ENCODE results near the gene GRM4. TPM values are rescaled to one million over a fixed set of nuclear protein-coding genes. Genes with fewer than 3 reads are reported as not detected.
A peak's percentile ranks its signal among the peaks of the same experiment; 100 is the strongest.

Gene GRM4
- total RNA-seq, 8 experiments from 2014 or later = 0.56 to 4.3 (median 1.0) TPM

DNA sequence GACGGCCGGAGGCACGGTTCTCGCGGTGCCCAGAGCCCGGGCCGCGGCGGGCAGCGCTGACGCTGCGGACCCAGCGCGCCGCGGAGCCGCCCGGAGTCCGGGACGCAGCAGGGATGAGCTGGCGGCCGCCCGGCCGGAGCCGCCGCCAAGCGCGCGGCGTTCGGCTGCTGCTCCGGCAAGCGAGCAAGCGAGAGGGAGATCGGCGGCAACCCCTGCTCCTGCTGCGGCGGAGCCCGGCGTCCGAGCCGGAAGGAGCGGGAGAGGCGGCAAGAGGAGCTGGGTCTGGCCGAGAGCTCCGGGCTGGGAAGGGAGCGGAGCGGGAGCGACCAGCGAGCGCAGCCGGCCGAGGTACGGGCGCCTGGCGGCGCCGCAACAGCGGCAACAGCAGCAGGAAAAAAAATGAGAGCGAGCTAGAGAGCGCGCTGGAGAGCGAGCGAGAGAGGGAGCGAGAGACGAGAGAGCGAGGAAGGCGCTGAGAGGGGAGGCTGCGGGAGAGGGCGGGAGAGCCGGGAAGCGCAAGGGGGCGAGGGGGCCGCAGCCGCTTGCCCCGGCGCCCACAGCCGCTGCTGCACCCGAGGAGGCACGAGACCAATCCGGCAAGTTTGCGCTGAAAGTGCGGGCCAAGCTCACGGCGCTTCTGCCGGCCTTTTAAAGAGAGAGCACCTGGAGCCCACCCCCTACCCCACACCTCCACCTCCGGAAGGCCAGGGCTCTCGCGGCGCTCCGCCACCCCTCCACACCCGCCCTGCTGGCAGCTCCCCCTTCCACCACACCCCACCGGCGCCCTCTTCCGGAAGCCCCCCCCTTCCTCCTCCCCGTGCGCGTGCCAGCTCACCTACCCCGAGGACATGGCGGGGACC, 496 bp downstream of the GRM4 start:
- peak; percentile 16 to 80 (median 36) for ATAC-seq (replicated peaks in 6 of 8)
- H3K4me1 ChIP-seq (replicated peaks in 1 of 2) = peaks cover 29 to 47% of the 10 kb centered on the region in 2 donors
- in situ Hi-C loops (cut with MboI; ENCODE audit: low pct_unique_long_range_greater_than_20kb in 2 of 9, low sequenced_read_pairs in 9 of 9, unreplicated experiment in 9 of 9) = loop anchor here in 3 of 9 experiments (25.0 kb wide), 1 partner anchor 383 kb away; no protein-coding TSS in a partner anchor
- H3K27ac ChIP-seq = peak overlapping the region in 1 of 2 donors; percentile 44
- H3K4me3 ChIP-seq = peak overlapping the region; percentile 35 to 52 (median 38)
- 0% methylated on average over 6 to 16 of the region's 100 CpGs; no CpG with 5 or more reads in 6 of the 10 experiments for WGBS, 10 experiments

DNA sequence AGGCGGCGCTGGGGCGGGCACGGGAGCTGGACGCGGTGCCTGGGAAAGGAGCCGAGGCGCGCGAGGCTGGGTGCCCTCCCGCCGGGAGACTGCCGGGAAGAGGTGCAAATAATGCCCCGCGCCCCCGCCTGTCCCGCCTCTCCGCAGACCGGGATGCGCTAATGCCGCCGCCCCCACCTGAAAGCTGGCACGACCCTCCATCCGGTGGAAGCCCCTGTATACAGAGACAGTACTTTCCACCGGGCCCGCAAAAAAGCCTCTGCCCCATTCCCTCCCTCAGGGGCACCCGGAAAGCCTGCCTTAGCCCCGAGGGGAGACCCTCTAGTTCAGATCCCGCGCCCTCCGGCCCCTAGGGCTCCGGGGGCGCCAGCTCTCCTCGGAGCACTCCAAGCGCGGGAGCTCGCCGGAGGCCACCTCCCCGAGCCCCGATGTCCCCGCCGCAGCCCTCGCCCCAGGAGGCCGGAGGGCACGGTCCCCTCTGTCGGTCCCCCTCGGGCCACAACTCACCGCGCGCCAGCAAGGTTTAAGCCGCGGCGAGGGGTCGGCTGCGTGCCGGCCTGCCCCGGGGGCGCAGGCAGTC, 1.2 kb downstream of the GRM4 start:
- ATAC-seq (replicated peaks in 6 of 8) = peak in 5 of 8 experiments; percentile 7 to 13 (median 12)
- Histone ChIP-seq H3K27ac (peak overlapping the region in 1 of 2 donors; percentile 44), H3K4me1 (replicated peaks in 1 of 2) (peaks cover 29 to 47% of the 10 kb centered on the region in 2 donors), H3K4me3 (peak overlapping the region; percentile 35 to 52 (median 38))
- WGBS, 10 experiments = 0% methylated on average over 5 of the region's 58 CpGs; no CpG with 5 or more reads in 9 of the 10 experiments
- in situ Hi-C loops (cut with MboI; ENCODE audit: low pct_unique_long_range_greater_than_20kb in 2 of 9, low sequenced_read_pairs in 9 of 9, unreplicated experiment in 9 of 9) = loop anchor here in 3 of 9 experiments (25.0 kb wide), 1 partner anchor 382 kb away; no protein-coding TSS in a partner anchor

DNA sequence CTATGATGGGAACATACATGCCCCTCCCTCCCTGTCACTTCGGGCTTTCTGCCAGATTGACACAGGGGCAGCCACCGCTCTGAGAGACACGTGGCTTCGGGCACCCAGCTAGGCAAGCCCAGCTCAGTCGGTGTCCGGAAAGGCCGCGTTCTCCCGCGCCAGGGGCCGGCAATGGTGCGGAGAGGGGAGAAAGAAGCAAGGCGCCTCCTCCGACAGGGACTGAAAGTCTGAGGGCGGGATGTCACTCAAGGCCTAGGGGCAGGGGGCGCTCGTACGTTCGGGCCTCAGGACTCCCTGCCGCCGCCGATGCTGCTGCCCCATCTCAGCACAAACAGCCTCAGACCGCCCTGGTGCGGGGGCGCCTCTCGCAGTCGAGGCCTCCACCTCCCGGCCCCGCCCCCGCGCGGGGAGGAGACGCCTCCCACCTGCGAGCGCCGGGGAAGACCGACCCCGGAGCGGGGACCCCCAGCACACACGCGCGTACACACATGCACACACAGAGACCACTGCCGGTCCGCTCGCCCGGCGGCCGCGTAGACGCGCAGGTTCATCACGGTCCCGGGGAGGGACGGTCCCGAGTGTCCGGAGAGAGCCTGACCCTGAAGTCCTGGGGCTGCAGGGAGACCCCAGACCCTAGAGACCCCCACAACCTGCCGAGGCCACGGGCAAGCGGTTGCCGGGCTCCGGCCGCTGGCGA, 1.9 kb downstream of the GRM4 start:
- peak in 6 of 8 experiments; percentile 67 to 84 (median 82) for ATAC-seq (replicated peaks in 6 of 8)
- 0% methylated on average over 1 to 5 of the region's 63 CpGs; no CpG with 5 or more reads in 6 of the 10 experiments for WGBS, 10 experiments
- H3K4me1 ChIP-seq (replicated peaks in 1 of 2) = peaks cover 27 to 40% of the 10 kb centered on the region in 2 donors

DNA sequence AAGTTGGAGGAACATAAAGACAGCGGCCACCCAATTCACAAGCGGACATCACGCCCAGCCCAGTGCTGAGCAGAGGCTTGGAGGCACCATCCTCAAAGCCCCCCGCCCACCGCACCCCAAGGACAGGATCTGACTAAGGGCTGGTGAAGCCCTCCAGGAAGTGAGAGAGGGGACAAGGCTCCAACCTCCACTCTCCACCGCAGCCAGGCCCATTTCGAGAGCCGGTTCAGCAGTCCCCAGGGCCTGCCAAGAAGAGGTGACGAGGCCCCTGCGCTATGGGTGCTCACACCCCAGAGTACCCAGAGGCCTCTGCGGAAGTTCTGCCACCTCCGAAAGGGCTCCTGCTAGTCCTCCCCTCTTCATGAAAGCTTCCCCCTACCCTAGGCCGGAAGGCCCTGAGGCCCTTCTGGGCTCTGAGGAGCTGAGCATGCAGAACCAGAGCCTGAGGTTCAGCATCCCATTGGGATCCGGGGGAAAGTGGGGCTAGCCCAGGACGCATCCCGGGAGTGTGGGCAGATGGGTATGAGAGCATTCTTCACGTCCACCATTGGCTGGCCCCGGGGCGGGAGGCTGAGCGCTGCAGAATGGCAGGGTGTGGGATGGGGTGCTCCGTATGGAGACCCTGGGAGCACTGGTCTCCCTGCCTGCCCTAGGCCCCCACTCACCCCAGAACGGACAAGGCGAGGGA, 2.5 kb downstream of the GRM4 start:
- Histone ChIP-seq H3K4me3 (peak overlapping the region; percentile 35 to 52 (median 38)), H3K4me1 (replicated peaks in 1 of 2) (peaks cover 20 to 34% of the 10 kb centered on the region in 2 donors), H3K27ac (peak overlapping the region in 1 of 2 donors; percentile 8)
- no peak for ATAC-seq (replicated peaks in 6 of 8)
- in situ Hi-C loops (cut with MboI; ENCODE audit: low pct_unique_long_range_greater_than_20kb in 2 of 9, low sequenced_read_pairs in 9 of 9, unreplicated experiment in 9 of 9) = loop anchor here in 3 of 9 experiments (25.0 kb wide), 1 partner anchor 381 kb away; no protein-coding TSS in a partner anchor
- 40 to 100% (median 88%) methylated on average over 2 to 4 of the region's 23 CpGs; no CpG with 5 or more reads in 7 of the 10 experiments for WGBS, 10 experiments

More for the DNA sequence above, 1.9 kb downstream of the GRM4 start:
- peak overlapping the region in 1 of 2 donors; percentile 8 for H3K27ac ChIP-seq
- in situ Hi-C loops (cut with MboI; ENCODE audit: low pct_unique_long_range_greater_than_20kb in 2 of 9, low sequenced_read_pairs in 9 of 9, unreplicated experiment in 9 of 9) = loop anchor here in 3 of 9 experiments (25.0 kb wide), 1 partner anchor 382 kb away; no protein-coding TSS in a partner anchor
- peak overlapping the region; percentile 35 to 52 (median 38) for H3K4me3 ChIP-seq

DNA sequence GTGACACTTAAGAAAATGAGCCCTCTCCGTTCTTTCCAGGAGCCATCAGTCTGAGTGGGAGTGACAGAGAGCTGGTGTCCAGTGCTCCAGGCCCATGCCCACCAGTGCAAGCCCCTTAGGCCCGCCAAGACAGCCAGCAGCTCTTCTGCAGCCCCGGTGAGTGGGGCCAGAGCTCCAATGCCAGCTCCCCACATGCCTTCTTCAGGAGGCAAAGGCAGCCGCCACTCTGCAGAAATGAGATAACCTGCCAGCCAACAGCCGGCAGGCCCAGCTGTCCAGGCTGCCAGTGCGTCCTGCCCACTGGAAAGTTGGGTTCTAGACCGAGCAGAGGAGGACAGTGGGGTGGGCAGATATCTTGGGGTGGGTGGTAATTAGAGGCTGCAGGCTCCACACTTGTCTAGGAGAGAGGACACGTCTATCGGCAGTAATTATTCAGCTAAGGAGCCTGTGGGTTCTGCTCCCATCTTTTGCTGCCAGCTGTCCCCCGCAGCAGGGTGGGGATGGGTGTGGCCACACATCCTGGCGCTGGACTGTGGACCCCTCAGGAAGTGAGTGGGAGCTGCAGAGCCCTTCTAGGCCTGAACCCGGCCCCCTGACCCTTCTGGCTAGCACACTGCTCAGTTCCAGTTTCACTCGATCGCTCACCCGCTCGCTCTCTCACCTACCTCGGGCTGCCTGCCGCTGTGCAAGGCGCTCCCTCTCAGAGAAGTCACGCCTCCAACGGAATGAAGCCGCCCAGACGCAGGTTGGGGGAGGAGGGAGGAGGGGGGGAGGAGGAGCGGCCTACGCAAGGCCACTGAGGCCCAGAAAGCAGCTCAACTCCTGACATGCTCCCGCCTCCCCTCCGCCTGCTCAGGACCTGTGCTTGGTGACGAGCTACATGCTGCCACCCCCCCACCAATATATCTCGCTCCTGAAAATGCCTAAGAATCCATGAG, 3.6 kb downstream of the GRM4 start:
- 27 to 83% (median 43%) methylated on average over 1 to 8 of the region's 29 CpGs; no CpG with 5 or more reads in 5 of the 10 experiments for WGBS, 10 experiments
- peak in 5 of 8 experiments; percentile 4 to 32 (median 24) for ATAC-seq (replicated peaks in 6 of 8)
- Histone ChIP-seq H3K4me1 (replicated peaks in 1 of 2) (peaks cover 16 to 30% of the 10 kb centered on the region in 2 donors), H3K4me3 (no peak overlapping the region), H3K27ac (peak overlapping the region in 1 of 2 donors; percentile 39)
- in situ Hi-C loops (cut with MboI; ENCODE audit: low pct_unique_long_range_greater_than_20kb in 2 of 9, low sequenced_read_pairs in 9 of 9, unreplicated experiment in 9 of 9) = loop anchor here in 3 of 9 experiments (25.0 kb wide), 1 partner anchor 380 kb away; no protein-coding TSS in a partner anchor

DNA sequence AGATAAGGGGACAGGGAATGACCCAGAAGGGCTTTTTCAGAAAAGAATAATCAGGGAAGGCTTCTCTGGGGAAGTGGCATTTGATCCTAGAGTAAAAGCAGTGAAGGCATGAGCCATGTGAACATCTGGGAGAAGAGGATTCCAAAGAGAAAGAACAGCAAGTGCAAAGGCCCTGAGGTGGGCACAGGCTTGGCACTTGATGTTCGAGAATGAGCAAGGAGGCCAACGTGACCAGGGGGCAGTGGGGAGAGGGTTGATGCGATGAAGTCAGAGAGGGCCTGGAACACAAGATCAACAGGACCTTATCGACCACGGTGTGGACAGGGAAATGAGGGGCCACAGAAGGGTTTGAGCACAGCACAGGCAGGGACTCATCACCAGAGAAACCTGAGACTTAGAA, 5.8 kb downstream of the GRM4 start:
- Histone ChIP-seq H3K4me3 (no peak overlapping the region), H3K4me1 (replicated peaks in 1 of 2) (peaks cover 16 to 31% of the 10 kb centered on the region in 2 donors), H3K27ac (no peak overlapping the region)
- 40 to 100% (median 83%) methylated on average over 1 to 5 of the region's 5 CpGs; no CpG with 5 or more reads in 2 of the 10 experiments for WGBS, 10 experiments
- in situ Hi-C loops (cut with MboI; ENCODE audit: low pct_unique_long_range_greater_than_20kb in 2 of 9, low sequenced_read_pairs in 9 of 9, unreplicated experiment in 9 of 9) = loop anchor here in 3 of 9 experiments (25.0 kb wide), 1 partner anchor 378 kb away; no protein-coding TSS in a partner anchor
- no peak for ATAC-seq (replicated peaks in 6 of 8)

DNA sequence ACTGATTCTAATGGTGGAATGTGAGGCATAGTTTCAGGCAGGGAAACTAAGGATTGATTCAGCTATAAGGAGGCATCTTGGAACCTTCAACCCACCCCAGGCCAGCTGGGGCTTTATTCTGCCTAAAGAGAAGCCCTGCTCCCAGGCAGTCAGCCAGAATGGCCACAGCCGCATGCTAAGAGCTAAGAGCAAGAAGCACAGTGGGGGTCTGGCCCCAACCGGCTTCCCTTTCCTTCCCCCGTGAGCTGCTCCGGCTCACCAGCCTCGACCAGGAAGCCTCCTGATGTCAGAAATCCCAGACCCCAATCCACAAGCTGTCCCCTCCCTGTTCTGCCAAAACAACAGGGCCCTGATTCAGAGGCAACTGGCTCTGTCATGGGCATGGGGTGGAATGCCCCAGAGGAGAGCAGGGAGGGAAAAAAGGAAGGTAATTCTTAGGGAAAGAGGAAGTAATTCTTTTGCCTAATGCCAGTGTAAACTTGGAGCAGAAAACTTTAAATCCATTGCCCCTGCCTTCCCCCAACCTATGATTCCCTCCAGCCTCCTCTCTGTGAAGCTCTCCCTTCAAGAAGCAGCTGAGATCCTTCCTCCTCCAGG, 6.9 kb downstream of the GRM4 start:
- Histone ChIP-seq H3K4me1 (replicated peaks in 1 of 2) (peaks cover 16 to 31% of the 10 kb centered on the region in 2 donors), H3K27ac (no peak overlapping the region), H3K4me3 (no peak overlapping the region)
- in situ Hi-C loops (cut with MboI; ENCODE audit: low pct_unique_long_range_greater_than_20kb in 2 of 9, low sequenced_read_pairs in 9 of 9, unreplicated experiment in 9 of 9) = loop anchor here in 3 of 9 experiments (25.0 kb wide), 1 partner anchor 377 kb away; no protein-coding TSS in a partner anchor
- WGBS, 10 experiments = 16 to 60% (median 40%) methylated on average over 1 to 3 of the region's 5 CpGs; no CpG with 5 or more reads in 5 of the 10 experiments
- ATAC-seq (replicated peaks in 6 of 8) = no peak

DNA sequence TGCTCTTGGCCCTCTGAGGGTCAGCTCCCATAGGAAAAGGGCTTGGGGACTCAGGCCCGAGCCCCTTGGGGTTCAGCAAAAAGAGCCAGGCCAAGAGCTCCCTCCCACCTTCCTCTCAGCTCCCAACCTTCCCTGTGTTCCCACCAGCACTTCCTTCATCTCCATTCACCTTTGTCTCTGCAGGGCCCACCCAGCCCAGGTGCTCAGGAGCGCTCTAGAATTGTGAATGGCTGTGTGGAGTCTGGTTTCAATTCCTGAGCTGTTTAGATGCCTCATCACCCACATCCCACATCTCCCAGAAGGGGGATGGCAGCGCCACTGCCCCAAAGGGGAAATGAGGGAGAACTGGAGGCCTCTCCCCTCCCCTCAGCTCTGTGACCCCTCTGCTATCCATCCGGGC, 7.7 kb downstream of the GRM4 start:
- WGBS, 10 experiments = 0 to 67% (median 0%) methylated on average over 1 to 2 of the region's 4 CpGs; no CpG with 5 or more reads in 7 of the 10 experiments
- H3K4me1 ChIP-seq (replicated peaks in 1 of 2) = peaks cover 10 to 25% of the 10 kb centered on the region in 2 donors

DNA sequence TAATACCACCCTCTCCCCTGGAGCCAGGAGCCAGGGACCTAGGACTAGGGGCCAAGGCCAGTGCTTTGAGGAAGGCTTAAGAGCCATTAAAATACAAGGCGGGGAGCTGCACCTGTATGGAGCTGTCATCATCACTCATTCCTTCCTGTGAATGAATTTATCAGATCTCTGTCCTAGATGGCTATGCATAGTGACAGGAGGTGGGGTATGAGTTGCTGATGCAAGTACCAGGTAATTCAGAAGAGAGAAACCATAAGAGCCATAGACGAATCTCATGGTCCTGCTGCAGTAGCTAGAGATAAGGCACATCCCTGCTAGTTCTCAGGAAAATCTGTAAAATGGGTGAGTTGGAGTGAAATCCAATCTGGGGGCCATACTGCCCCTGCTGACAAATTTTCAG, 10.3 kb downstream of the GRM4 start:
- WGBS, 10 experiments = 0 to 83% (median 69%) methylated on average over 1 to 2 of the region's 2 CpGs; no CpG with 5 or more reads in 4 of the 10 experiments

More for the DNA sequence above, 7.7 kb downstream of the GRM4 start:
- in situ Hi-C loops (cut with MboI; ENCODE audit: low pct_unique_long_range_greater_than_20kb in 2 of 9, low sequenced_read_pairs in 9 of 9, unreplicated experiment in 9 of 9) = loop anchor here in 3 of 9 experiments (25.0 kb wide), 1 partner anchor 376 kb away; no protein-coding TSS in a partner anchor
- Histone ChIP-seq H3K27ac (no peak overlapping the region), H3K4me3 (no peak overlapping the region)
- ATAC-seq (replicated peaks in 6 of 8) = no peak

DNA sequence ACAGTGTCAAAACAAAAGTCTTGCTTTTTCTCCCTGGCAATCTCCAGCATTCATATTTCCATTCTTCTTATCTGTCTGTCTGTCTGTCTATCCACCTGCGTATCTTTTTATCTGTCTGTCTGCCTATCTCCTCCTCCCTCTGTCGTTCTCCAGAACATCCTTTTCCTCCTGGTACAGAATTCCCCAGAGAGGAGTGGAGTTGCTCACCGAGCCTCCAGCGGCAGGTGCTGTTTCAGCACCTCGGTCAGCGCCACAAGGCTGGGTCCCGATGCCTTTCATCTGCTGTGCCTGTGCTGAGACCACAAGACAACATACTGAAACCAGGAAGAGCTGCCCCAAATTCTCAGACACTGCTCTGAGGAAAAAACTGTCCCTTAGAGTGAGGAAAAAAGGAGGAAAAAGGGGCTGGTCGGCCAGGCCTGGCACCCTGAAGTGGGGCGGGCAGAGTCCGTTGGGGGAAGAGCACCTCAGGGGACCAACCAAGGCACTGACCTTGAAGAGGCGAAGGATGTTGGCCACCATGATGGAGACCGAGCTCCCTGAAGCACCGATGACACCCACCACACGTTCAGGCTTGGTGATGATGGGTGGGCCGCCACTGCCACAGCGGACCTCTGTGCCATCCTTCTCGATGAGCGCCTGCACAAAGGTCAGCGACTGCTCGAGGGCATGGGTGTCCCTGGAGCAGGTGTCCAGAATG, 13.3 kb downstream of the GRM4 start:
- Histone ChIP-seq H3K4me3 (no peak overlapping the region), H3K4me1 (replicated peaks in 1 of 2) (peaks cover 2 to 24% of the 10 kb centered on the region in 2 donors), H3K27ac (no peak overlapping the region)
- in situ Hi-C loops (cut with MboI; ENCODE audit: low pct_unique_long_range_greater_than_20kb in 2 of 9, low sequenced_read_pairs in 9 of 9, unreplicated experiment in 9 of 9) = loop anchor here in 3 of 9 experiments (25.0 kb wide), 1 partner anchor 370 kb away; no protein-coding TSS in a partner anchor
- WGBS, 10 experiments = 0 to 37% (median 23%) methylated on average over 1 to 12 of the region's 20 CpGs; no CpG with 5 or more reads in 1 of the 10 experiments
- peak in 6 of 8 experiments; percentile 32 to 82 (median 54) for ATAC-seq (replicated peaks in 6 of 8)

More for the DNA sequence above, 10.3 kb downstream of the GRM4 start:
- in situ Hi-C loops (cut with MboI; ENCODE audit: low pct_unique_long_range_greater_than_20kb in 2 of 9, low sequenced_read_pairs in 9 of 9, unreplicated experiment in 9 of 9) = loop anchor here in 3 of 9 experiments (25.0 kb wide), 1 partner anchor 373 kb away; no protein-coding TSS in a partner anchor
- Histone ChIP-seq H3K27ac (no peak overlapping the region), H3K4me1 (replicated peaks in 1 of 2) (peaks cover 2 to 24% of the 10 kb centered on the region in 2 donors), H3K4me3 (no peak overlapping the region)
- ATAC-seq (replicated peaks in 6 of 8) = no peak
